HL-60/S4 treated with retinoic acid at 250 ng/mL for 4 days and 3 days (cell line): ENCODE results near the gene MRPL49.

Experiments
- in situ Hi-C: fragments of 300-500 bp; cut with MboI; formaldehyde crosslinking; loops from 2 replicates; pipeline ENCODE4 v1.7.0; 2022; ENCODE audit warnings: low sequenced_read_pairs

The MRPL49 gene

GRCh38 chr11:65121865-65122696, at the start of gene MRPL49, which contains the start of gene FAU:
MRPL49 (plus strand) TSS chr11:65122321; CDS start chr11:65122347, 26 bp downstream.
FAU (minus strand) TSS chr11:65122134; CDS start chr11:65121813, 321 bp downstream.
- in situ Hi-C loops: no loop called here

- in situ Hi-C loops: no loop called here
These were observed 49.5 kb upstream of the MRPL49 start for GRCh38 chr11:65072631-65072966.

GRCh38 chr11:65077451-65077850, 44.7 kb upstream of the MRPL49 start:
- in situ Hi-C loops: no loop called here

GRCh38 chr11:65078151-65078550, 44.0 kb upstream of the MRPL49 start:
- in situ Hi-C loops: no loop called here

- in situ Hi-C loops: no loop called here
These were observed 43.3 kb upstream of the MRPL49 start for GRCh38 chr11:65078786-65079342.

- in situ Hi-C loops: no loop called here
These were observed 38.8 kb upstream of the MRPL49 start for GRCh38 chr11:65083134-65083833.

GRCh38 chr11:65083834-65084597, 38.1 kb upstream of the MRPL49 start, which contains the start of the genes CDCA5 and ZFPL1:
CDCA5 (minus strand) TSS chr11:65084040; CDS start chr11:65083978, 62 bp downstream.
ZFPL1 (plus strand) TSS chr11:65084222; CDS start chr11:65084699, 477 bp downstream.
- in situ Hi-C loops: no loop called here

- in situ Hi-C loops: no loop called here
These were observed 37.3 kb upstream of the MRPL49 start for GRCh38 chr11:65084598-65085375.

- in situ Hi-C loops: no loop called here
These were observed 36.7 kb upstream of the MRPL49 start for GRCh38 chr11:65085446-65085845.

- in situ Hi-C loops: no loop called here
These were observed 35.3 kb upstream of the MRPL49 start for GRCh38 chr11:65086809-65087208.

- in situ Hi-C loops: no loop called here
These were observed 34.9 kb upstream of the MRPL49 start for GRCh38 chr11:65087216-65087615.

GRCh38 chr11:65087827-65088226, 34.3 kb upstream of the MRPL49 start:
- in situ Hi-C loops: no loop called here

GRCh38 chr11:65089621-65090020, 32.5 kb upstream of the MRPL49 start:
- in situ Hi-C loops: no loop called here

- in situ Hi-C loops: no loop called here
These were observed 31.5 kb upstream of the MRPL49 start for GRCh38 chr11:65090628-65091027.

GRCh38 chr11:65095427-65095826, 26.7 kb upstream of the MRPL49 start:
- in situ Hi-C loops: no loop called here

- in situ Hi-C loops: no loop called here
These were observed 25.9 kb upstream of the MRPL49 start, which contains the start of gene VPS51 for GRCh38 chr11:65095974-65096806. VPS51 (plus strand) TSS chr11:65096214; CDS start chr11:65096251, 37 bp downstream.

GRCh38 chr11:65096926-65097325, 25.2 kb upstream of the MRPL49 start:
- in situ Hi-C loops: no loop called here

- in situ Hi-C loops: no loop called here
These were observed 21.3 kb upstream of the MRPL49 start for GRCh38 chr11:65100674-65101350.
